Measurements from ENCODE around the gene EVX1.

DNA sequence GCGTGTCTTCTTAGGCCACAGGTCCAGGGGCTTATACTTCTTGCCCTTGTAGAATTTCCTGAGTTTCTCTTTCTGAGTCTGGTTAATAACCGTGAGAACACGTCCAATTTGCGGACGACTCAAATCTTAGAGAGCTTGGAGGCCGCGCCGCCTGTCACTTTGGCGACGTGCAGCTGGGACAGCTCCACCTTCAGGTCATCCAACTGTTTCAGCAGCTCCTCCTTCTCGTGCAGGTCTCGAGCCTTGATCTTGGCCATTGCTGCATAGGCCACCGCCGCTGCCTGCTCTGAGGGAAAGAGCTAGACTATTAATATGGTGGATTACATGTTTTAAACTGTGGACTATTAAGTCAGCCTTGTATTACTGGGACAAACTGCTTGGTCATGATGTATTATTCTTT lies 26.9 kb downstream of the EVX1 start:
- TF ChIP-seq EZH2 (IDR thresholded peaks at IDR 0.05; ENCODE audit: insufficient read depth, poor library complexity, severe bottlenecking) (no peak), EZH2phosphoT487 (IDR thresholded peaks at IDR 0.05; ENCODE audit: insufficient read depth, low read depth) (no peak)

Measured in GM23248 (cell line).